GM12878 (cell line): Measurements from ENCODE around the gene TSC22D4. TPM values are rescaled to one million over a fixed set of nuclear protein-coding genes. Genes with fewer than 3 reads are reported as not detected.
A peak's percentile ranks its signal among the peaks of the same experiment; 100 is the strongest.

Experiments
- ASH2L ChIP-seq: fragments of 300-600, 200-600 bp; sonication (generic); IDR thresholded peaks from 2 replicates; pipeline ENCODE4 v1.6.1; 2017; ENCODE audit warnings: low read depth, mild to moderate bottlenecking, borderline replicate concordance
- CHD1 ChIP-seq: IDR thresholded peaks from 2 replicates; pipeline ENCODE4 v1.6.1; 2012; ENCODE audit warnings: low read depth, low read length, improper control_type of control experiment
- EGR1 ChIP-seq, 2 experiments: IDR thresholded peaks; 1 replicate in 1 of 2; 2 replicates in 1 of 2; pipeline ENCODE4 v1.6.1; 2011 to 2012; ENCODE audit warnings: low read depth in 2 of 2, low read length in 2 of 2, borderline replicate concordance in 1 of 2, mild to moderate bottlenecking in 1 of 2, moderate library complexity in 1 of 2
- KDM1A ChIP-seq: fragments of 200-600 bp; sonication (generic); IDR thresholded peaks from 2 replicates; pipeline ENCODE4 v1.6.1; 2016; ENCODE audit warnings: borderline replicate concordance
- MEF2B ChIP-seq: fragments of 450-650 bp; IDR thresholded peaks from 2 replicates; pipeline ENCODE4 v1.6.1; 2018; ENCODE audit warnings: mild to moderate bottlenecking, moderate library complexity; ENCODE audit not compliant: partially characterized antibody, poor library complexity, severe bottlenecking
- MTA3 ChIP-seq: IDR thresholded peaks from 2 replicates; pipeline ENCODE4 v1.6.1; 2012; ENCODE audit warnings: low read length, inconsistent platforms, borderline replicate concordance
- NR2F1 ChIP-seq: fragments of 450-650 bp; conservative IDR thresholded peaks from 2 replicates; pipeline ENCODE4 v1.6.1; 2017; ENCODE audit warnings: mild to moderate bottlenecking
- POLR2A ChIP-seq: IDR thresholded peaks from 2 replicates; pipeline ENCODE4 v1.6.1; 2011; ENCODE audit warnings: low read depth, mild to moderate bottlenecking, low read length
- PRDM15 ChIP-seq: fragments of 450-650 bp; formaldehyde crosslinking; IDR thresholded peaks from 2 replicates; pipeline ENCODE4 v1.4.0; 2020; ENCODE audit warnings: mild to moderate bottlenecking, moderate library complexity
- RCOR1 ChIP-seq: conservative IDR thresholded peaks from 2 replicates; pipeline ENCODE4 v1.6.1; 2012; ENCODE audit warnings: low read depth, low read length, improper control_type of control experiment
- RUNX3 ChIP-seq: IDR thresholded peaks from 2 replicates; pipeline ENCODE4 v1.6.1; 2012; ENCODE audit warnings: low read length, inconsistent platforms
- SMARCA5 ChIP-seq: fragments of 450-650 bp; IDR thresholded peaks from 2 replicates; pipeline ENCODE4 v1.6.1; 2017; ENCODE audit warnings: mild to moderate bottlenecking
- SP1 ChIP-seq: IDR thresholded peaks from one replicate; pipeline ENCODE4 v1.6.1; 2011; ENCODE audit warnings: low read depth, low read length
- TAF1 ChIP-seq: IDR thresholded peaks from 2 replicates; pipeline ENCODE4 v1.6.1; 2011; ENCODE audit warnings: mild to moderate bottlenecking, low read depth, low read length, borderline replicate concordance
- TARDBP ChIP-seq: IDR thresholded peaks from 2 replicates; pipeline ENCODE4 v1.6.1; 2016; ENCODE audit warnings: borderline replicate concordance
- TBL1XR1 ChIP-seq: IDR thresholded peaks from 2 replicates; pipeline ENCODE4 v1.6.1; 2012; ENCODE audit warnings: low read depth, low read length, improper control_type of control experiment
- TCF12 ChIP-seq: IDR thresholded peaks from 2 replicates; pipeline ENCODE4 v1.6.1; 2011; ENCODE audit warnings: low read depth, mild to moderate bottlenecking, low read length
- TCF3 ChIP-seq: IDR thresholded peaks from 2 replicates; pipeline ENCODE4 v1.6.1; 2012; ENCODE audit warnings: low read depth, mild to moderate bottlenecking, low read length, borderline replicate concordance; ENCODE audit not compliant: insufficient read depth
- YBX1 ChIP-seq: fragments of 450-650 bp; IDR thresholded peaks from 2 replicates; pipeline ENCODE4 v1.6.1; 2016; ENCODE audit warnings: antibody characterized with exemption
- ZNF24 ChIP-seq: fragments of 450-650 bp; IDR thresholded peaks from 2 replicates; pipeline ENCODE4 v1.6.1; 2017; ENCODE audit warnings: antibody characterized with exemption, mild to moderate bottlenecking
- ZNF274 ChIP-seq: IDR thresholded peaks from one replicate; pipeline ENCODE4 v1.8.0; 2011; ENCODE audit not compliant: insufficient read length, insufficient read depth
- polyA plus RNA-seq, 11 experiments: library from polyadenylated mRNA; depleted of rRNA in 4 of 11; unstranded in 6 of 11; stranded (reverse) in 5 of 11; fragments of >200 nt; fragmentation: Nextera tagmentation in 4 of 11; fragmentation: Illumina TruSeq in 1 of 11; extraction: Ambion mirVana in 4 of 11; extraction: Trizol in 1 of 11; gene quantifications; 1 replicate in 1 of 11; 2 replicates in 10 of 11; pipeline versions ENCODE4 v1.2.1 to v1.2.3, GENCODE V29; 2011 to 2016; ENCODE audit warnings: inconsistent platforms in 2 of 11, missing spikeins in 2 of 11, low read depth in 1 of 11
- total RNA-seq, 4 experiments: library from RNA; depleted of rRNA in 3 of 4; stranded (reverse); fragments of >200 nt in 3 of 4; fragmentation: Illumina TruSeq in 1 of 4; extraction: Trizol in 1 of 4; gene quantifications; 2 replicates each; pipeline versions ENCODE4 v1.2.1 to v1.2.3, GENCODE V29; 2013 to 2021
- TF ChIP-seq, protein P1 (sequence below): IDR thresholded peaks from 2 replicates; pipeline ENCODE4 v1.6.1; 2012; ENCODE audit warnings: low read length, inconsistent platforms
- TF ChIP-seq, protein P2 (sequence below), 3 experiments: IDR thresholded peaks in 2 of 3; conservative IDR thresholded peaks in 1 of 3; 2 replicates each; pipeline ENCODE4 v1.5.1; 2011; ENCODE audit warnings: low read depth in 3 of 3, low read length in 3 of 3, mild to moderate bottlenecking in 3 of 3, control low read depth in 2 of 3, moderate library complexity in 2 of 3, inconsistent platforms in 1 of 3, mixed read lengths in 1 of 3; ENCODE audit not compliant: control insufficient read depth in 2 of 3, insufficient read depth in 1 of 3; ENCODE audit errors: extremely low read depth in 1 of 3

The TSC22D4 gene
- total and polyA plus RNA-seq, 10 of the 15 experiments (the other 5 are each of a cell fraction or from before 2014, with no cell fraction given) = 0.50 to 65.7 (median 24.4) TPM

DNA sequence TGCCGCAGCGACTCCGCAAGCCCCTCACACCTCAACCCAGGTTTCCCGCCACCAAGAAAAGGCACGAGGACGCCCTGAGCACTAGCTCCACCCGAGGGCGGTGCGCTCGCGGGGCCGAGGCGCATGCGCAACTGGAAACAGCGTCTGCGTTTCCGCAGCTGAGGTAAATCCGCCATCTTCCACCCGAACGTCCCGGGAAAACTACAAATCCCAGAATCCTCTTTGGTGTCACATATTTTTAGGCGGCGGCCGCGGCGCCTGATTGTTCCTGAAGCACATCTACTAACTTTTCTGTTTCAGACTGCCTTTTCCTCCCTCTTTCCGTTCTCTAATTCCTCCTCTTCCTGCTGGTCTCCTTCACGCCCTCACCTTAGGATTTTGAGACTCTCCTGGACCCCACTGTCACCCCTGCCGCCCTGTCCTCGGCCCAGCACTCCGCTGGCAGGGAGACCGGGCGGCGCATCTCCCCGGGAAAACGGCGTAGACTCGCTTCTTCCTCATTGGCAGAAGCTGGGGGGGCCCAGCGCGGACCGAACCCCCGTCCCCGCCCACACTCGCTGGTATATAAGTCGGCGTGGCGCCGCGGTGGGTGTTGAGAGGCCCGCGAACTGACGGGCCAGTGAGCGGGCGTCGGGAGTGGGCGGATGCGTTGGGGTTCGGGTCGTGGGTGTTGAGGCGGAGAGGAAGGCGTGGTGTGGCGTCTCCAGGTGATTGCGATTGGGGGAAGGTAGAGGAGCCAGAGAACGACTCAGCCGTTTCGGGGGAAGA lies 50.6 kb downstream of the TSC22D4 start, which contains the start of gene ZCWPW1 (continued):
- peak; percentile 96 for TF ChIP-seq TCF3
- peak; percentile 61 to 99 for TF ChIP-seq EGR1 (IDR thresholded peaks at IDR 0.05; ENCODE audit: borderline replicate concordance in 1 of 2, low read depth in 2 of 2, low read length in 2 of 2)
- TF ChIP-seq NR2F1 = 0 out of 2 replicates have a peak, but pooled peaks have one; percentile 49
- TF ChIP-seq POLR2A = peak; percentile 95
- peak; percentile 51 for TF ChIP-seq MEF2B
- TF ChIP-seq, protein P1, sequence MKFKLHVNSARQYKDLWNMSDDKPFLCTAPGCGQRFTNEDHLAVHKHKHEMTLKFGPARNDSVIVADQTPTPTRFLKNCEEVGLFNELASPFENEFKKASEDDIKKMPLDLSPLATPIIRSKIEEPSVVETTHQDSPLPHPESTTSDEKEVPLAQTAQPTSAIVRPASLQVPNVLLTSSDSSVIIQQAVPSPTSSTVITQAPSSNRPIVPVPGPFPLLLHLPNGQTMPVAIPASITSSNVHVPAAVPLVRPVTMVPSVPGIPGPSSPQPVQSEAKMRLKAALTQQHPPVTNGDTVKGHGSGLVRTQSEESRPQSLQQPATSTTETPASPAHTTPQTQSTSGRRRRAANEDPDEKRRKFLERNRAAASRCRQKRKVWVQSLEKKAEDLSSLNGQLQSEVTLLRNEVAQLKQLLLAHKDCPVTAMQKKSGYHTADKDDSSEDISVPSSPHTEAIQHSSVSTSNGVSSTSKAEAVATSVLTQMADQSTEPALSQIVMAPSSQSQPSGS = no peak
- TF ChIP-seq PRDM15 (CRISPR knock-in tag) = no peak
- TF ChIP-seq, protein P2, sequence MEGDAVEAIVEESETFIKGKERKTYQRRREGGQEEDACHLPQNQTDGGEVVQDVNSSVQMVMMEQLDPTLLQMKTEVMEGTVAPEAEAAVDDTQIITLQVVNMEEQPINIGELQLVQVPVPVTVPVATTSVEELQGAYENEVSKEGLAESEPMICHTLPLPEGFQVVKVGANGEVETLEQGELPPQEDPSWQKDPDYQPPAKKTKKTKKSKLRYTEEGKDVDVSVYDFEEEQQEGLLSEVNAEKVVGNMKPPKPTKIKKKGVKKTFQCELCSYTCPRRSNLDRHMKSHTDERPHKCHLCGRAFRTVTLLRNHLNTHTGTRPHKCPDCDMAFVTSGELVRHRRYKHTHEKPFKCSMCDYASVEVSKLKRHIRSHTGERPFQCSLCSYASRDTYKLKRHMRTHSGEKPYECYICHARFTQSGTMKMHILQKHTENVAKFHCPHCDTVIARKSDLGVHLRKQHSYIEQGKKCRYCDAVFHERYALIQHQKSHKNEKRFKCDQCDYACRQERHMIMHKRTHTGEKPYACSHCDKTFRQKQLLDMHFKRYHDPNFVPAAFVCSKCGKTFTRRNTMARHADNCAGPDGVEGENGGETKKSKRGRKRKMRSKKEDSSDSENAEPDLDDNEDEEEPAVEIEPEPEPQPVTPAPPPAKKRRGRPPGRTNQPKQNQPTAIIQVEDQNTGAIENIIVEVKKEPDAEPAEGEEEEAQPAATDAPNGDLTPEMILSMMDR (IDR thresholded peaks at IDR 0.05 in 2 of 3, conservative IDR thresholded peaks at IDR 0.05 in 1 of 3; ENCODE audit: control insufficient read depth in 2 of 3, extremely low read depth in 1 of 3, insufficient read depth in 1 of 3, low read depth in 3 of 3, low read length in 3 of 3) = no peak
- peak; percentile 79 for TF ChIP-seq SP1
- TF ChIP-seq MTA3 = no peak
- peak; percentile 78; the same call in 1 of the 2 replicates for TF ChIP-seq TARDBP
- no peak for TF ChIP-seq RUNX3
- TF ChIP-seq SMARCA5 = peak; percentile 58; the same call in 1 of the 2 replicates
- peak; percentile 85; the same call in 1 of the 2 replicates for TF ChIP-seq TCF12
- no peak for TF ChIP-seq ASH2L
- peak; percentile 79; the same call in 1 of the 2 replicates for TF ChIP-seq CHD1
- TF ChIP-seq RCOR1 = peak; percentile 58; the same call in 1 of the 2 replicates
- no peak for TF ChIP-seq KDM1A
- no peak for TF ChIP-seq YBX1
- TF ChIP-seq TBL1XR1 = peak; percentile 48; the same call in 1 of the 2 replicates
- no peak for TF ChIP-seq ZNF274
- peak; percentile 76; the same call in 1 of the 2 replicates for TF ChIP-seq TAF1
- 0 out of 2 replicates have a peak, but pooled peaks have one; percentile 4 for TF ChIP-seq ZNF24
